Small intestine (tissue), 7 donors: ENCODE measurements around the gene MILR1. TPM values are rescaled to one million over a fixed set of nuclear protein-coding genes. Genes with fewer than 3 reads are reported as not detected.

Experiments used
- DNase-seq, 2 donors: peaks; one replicate each; pipeline versions ENCODE4 v3.0.0 to v3.0.0-alpha.2; 2013
- FAIRE-seq: peaks from 2 replicates; lab custom pipeline; 2012; peaks lifted over from hg19 to GRCh38; lab: Jason Lieb, UNC
- H3K27ac ChIP-seq, 3 donors: one replicate each; pipeline ENCODE4 v1.5.1; 2013; ENCODE audit warnings: low read length in 2 of 3, mild to moderate bottlenecking in 2 of 3, control low read depth in 1 of 3, inconsistent platforms in 1 of 3, low read depth in 1 of 3, moderate library complexity in 1 of 3
- H3K27me3 ChIP-seq, 3 donors: one replicate each; pipeline ENCODE4 v1.6.1; 2013; ENCODE audit warnings: low read length in 3 of 3, inconsistent platforms in 1 of 3; ENCODE audit not compliant: control insufficient read depth in 3 of 3, insufficient read depth in 3 of 3
- H3K36me3 ChIP-seq, 3 donors: one replicate each; pipeline ENCODE4 v1.6.1; 2013; ENCODE audit warnings: low read length in 3 of 3, inconsistent platforms in 1 of 3, low read depth in 1 of 3, mild to moderate bottlenecking in 1 of 3, moderate library complexity in 1 of 3; ENCODE audit not compliant: control insufficient read depth in 3 of 3, insufficient read depth in 2 of 3
- H3K4me1 ChIP-seq, 3 donors: one replicate each; pipeline ENCODE4 v1.6.1; 2013; ENCODE audit warnings: low read length in 2 of 3, inconsistent platforms in 1 of 3, low read depth in 1 of 3, mild to moderate bottlenecking in 1 of 3, moderate library complexity in 1 of 3; ENCODE audit not compliant: control insufficient read depth in 3 of 3, insufficient read depth in 2 of 3
- H3K4me3 ChIP-seq, 3 donors: one replicate each; pipeline ENCODE4 v1.5.1; 2013; ENCODE audit warnings: low read length in 3 of 3, control low read depth in 1 of 3, inconsistent platforms in 1 of 3, low read depth in 1 of 3, mild to moderate bottlenecking in 1 of 3, moderate library complexity in 1 of 3
- H3K9me3 ChIP-seq, 2 donors: one replicate each; pipeline ENCODE4 v1.6.1; 2013; ENCODE audit warnings: low read depth in 1 of 2, low read length in 1 of 2; ENCODE audit not compliant: control insufficient read depth in 2 of 2, insufficient read depth in 1 of 2
- WGBS, 3 donors: extraction: QIAGEN DNeasy Blood & Tissue Kit; methylation state at CpG; one replicate each; pipeline ENCODE4 v1.1.7; 2013; 5-methylcytosine and 5-hydroxymethylcytosine counted together
- polyA plus RNA-seq, 4 donors: library from polyadenylated mRNA; stranded (reverse) in 3 of 4; unstranded in 1 of 4; fragments of 200-250 nt in 3 of 4; fragments of 120-200 nt in 1 of 4; gene quantifications; one replicate each; pipeline versions ENCODE4 v1.2.1 to v1.2.3, GENCODE V29; 2013
- donor health status: healthy with polysubstance abuse.
- donor health status: control.
- donor health status: control.
- donor health status: Bipolar disorder and iron deficiency.
- donor health status: healthy.

The MILR1 gene
- polyA plus RNA-seq, 4 donors = 2.0 to 5.4 (median 4.2) TPM

- Histone ChIP-seq H3K4me1 (peaks cover 0 to 15% (median 11%) of the 10 kb centered on the region in 3 donors), H3K36me3 (peaks cover 17 to 41% (median 23%) of the 10 kb centered on the region in 3 donors), H3K9me3 (no peaks in the 10 kb centered on the region), H3K4me3 (peak overlapping the region; percentile 67 to 97 (median 79)), H3K27ac (peak overlapping the region; percentile 98 to 100 (median 99)), H3K27me3 (no peaks in the 10 kb centered on the region)
- 1% methylated on average over 13 of the region's 13 CpGs for WGBS, 3 donors
- DNase-seq = peak in 1 of 2 donors; percentile 39
- FAIRE-seq = no peak
Observed at GRCh38 chr17:64504769-64505339, 55.9 kb downstream of the MILR1 start.

GRCh38 chr17:64505340-64506200 is 56.7 kb downstream of the MILR1 start:
- H3K9me3 ChIP-seq = no peaks in the 10 kb centered on the region
- H3K4me3 ChIP-seq = peak overlapping the region; percentile 67 to 97 (median 79)
- H3K36me3 ChIP-seq = peaks cover 17 to 37% (median 22%) of the 10 kb centered on the region in 3 donors
- H3K27ac ChIP-seq = peak overlapping the region; percentile 98 to 100 (median 99)
- WGBS, 3 donors = 0 to 1% (median 0%) methylated on average over 71 to 76 of the region's 76 CpGs
- H3K4me1 ChIP-seq = peaks cover 0 to 15% (median 11%) of the 10 kb centered on the region in 3 donors
- DNase-seq (peak; percentile 91 to 96), FAIRE-seq (no peak)
- H3K27me3 ChIP-seq = no peaks in the 10 kb centered on the region

GRCh38 chr17:64506201-64506575 is 57.3 kb downstream of the MILR1 start, which contains the start of gene DDX5:
Gene DDX5, minus strand, starts transcription at chr17:64506289. Its CDS starts 170 bp downstream, at chr17:64506119.
- Histone ChIP-seq H3K9me3 (no peaks in the 10 kb centered on the region), H3K27me3 (no peaks in the 10 kb centered on the region), H3K36me3 (peaks cover 19 to 31% (median 19%) of the 10 kb centered on the region in 3 donors), H3K4me3 (peak within 1 kb of the TSS; percentile 67 to 97 (median 79)), H3K4me1 (peaks cover 0 to 15% (median 11%) of the 10 kb centered on the region in 3 donors), H3K27ac (peak within 1 kb of the TSS; percentile 98 to 100 (median 99))
- peak in 1 of 2 donors; percentile 99 for DNase-seq
- FAIRE-seq = no peak
- WGBS, 3 donors = 0% methylated on average over 13 to 31 of the region's 31 CpGs

DNA sequence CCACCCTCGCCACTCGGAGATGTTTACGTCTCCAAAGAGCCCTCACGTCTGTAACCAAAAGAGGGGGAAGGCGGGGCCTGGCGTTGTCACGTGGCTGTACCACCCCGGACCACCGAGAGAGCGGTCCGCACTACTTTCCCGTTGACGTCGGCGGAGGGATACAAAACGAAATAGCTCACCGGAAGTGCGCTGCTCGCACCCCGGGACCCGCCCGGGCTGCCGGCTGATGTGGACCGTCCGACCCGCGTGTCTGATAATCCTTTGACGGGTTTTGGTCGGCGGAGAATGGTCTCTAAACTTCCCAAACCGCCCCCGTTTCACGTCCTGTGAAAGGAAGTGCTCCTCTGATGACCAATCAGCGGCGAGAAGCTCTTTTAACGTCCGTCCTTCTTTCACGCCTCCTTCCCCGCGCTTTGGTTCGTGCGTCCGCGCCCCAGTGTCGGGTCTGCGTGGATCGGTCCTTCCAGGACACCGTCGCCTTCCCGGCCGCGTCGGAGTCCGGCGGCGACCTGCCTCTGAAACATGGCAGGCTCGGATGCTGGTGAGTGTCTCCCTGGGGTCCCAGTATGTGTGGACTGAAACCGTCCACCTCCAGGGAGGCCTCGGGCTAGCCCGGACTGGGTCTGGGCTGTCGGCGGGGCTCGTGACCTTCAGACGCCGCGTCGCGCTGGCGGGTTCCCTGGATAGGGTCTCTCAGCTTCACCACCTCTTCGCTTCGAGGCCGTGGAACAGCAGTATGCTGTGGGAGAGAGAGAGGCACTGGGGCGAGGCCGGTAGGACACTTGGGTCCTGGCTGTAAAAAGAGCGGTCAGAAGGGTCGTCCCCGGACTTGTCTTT is 57.9 kb downstream of the MILR1 start, which contains the start of gene CEP95:
Gene CEP95, plus strand, starts transcription at position 402 of the 837 bp plus-strand sequence. Its CDS starts 121 bp downstream, at position 523.
- Histone ChIP-seq H3K36me3 (peaks cover 13 to 27% (median 18%) of the 10 kb centered on the region in 3 donors), H3K9me3 (no peaks in the 10 kb centered on the region), H3K27ac (peak within 1 kb of the TSS; percentile 98 to 100 (median 99)), H3K27me3 (no peaks in the 10 kb centered on the region), H3K4me3 (peak within 1 kb of the TSS; percentile 67 to 97 (median 79)), H3K4me1 (peaks cover 0 to 15% (median 11%) of the 10 kb centered on the region in 3 donors)
- FAIRE-seq = no peak
- peak; percentile 95 to 99 for DNase-seq
- WGBS, 3 donors = 0% methylated on average over 76 to 77 of the region's 77 CpGs

- Histone ChIP-seq H3K27ac (peak overlapping the region; percentile 98 to 100 (median 99)), H3K4me1 (peaks cover 0 to 15% (median 11%) of the 10 kb centered on the region in 3 donors), H3K36me3 (peaks cover 10 to 26% (median 17%) of the 10 kb centered on the region in 3 donors), H3K27me3 (no peaks in the 10 kb centered on the region), H3K9me3 (no peaks in the 10 kb centered on the region), H3K4me3 (peak overlapping the region; percentile 67 to 97 (median 78))
- peak; percentile 68 to 81 for DNase-seq
- no peak for FAIRE-seq
- WGBS, 3 donors = 0 to 1% (median 1%) methylated on average over 13 of the region's 13 CpGs
Observed at GRCh38 chr17:64507413-64507782, 58.5 kb downstream of the MILR1 start.

- no peak overlapping the region for H3K4me3 ChIP-seq
- H3K4me1 ChIP-seq = peaks cover 0 to 11% (median 5%) of the 10 kb centered on the region in 3 donors
- no peaks in the 10 kb centered on the region for H3K27me3 ChIP-seq
- FAIRE-seq = no peak
- 87 to 93% (median 92%) methylated on average over 2 of the region's 2 CpGs for WGBS, 3 donors
- no peaks in the 10 kb centered on the region for H3K9me3 ChIP-seq
- peaks cover 4 to 17% (median 14%) of the 10 kb centered on the region in 3 donors for H3K36me3 ChIP-seq
- DNase-seq = no peak
- H3K27ac ChIP-seq = no peak overlapping the region
Observed at GRCh38 chr17:64508683-64509082, 59.8 kb downstream of the MILR1 start.

DNA sequence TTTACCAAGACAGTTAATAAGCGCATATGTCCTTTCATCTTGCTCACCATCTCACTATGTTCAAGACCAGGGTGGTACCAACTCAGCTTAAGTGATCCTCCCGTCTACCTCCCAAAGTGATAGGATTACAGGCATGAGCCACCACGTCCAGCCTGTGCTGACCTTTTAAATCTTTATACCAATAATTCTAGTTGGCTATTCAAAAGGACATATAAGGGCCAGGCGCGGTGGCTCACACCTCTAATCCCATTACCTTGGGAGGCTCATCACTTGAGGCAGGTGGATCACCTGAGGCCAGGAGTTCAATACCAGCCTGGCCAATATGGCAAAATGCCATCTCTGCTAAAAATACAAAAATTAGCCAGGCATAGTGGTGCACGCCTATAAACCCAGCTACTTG is 60.3 kb downstream of the MILR1 start:
- H3K36me3 ChIP-seq = peaks cover 4 to 14% (median 13%) of the 10 kb centered on the region in 3 donors
- peaks cover 0 to 6% (median 0%) of the 10 kb centered on the region in 3 donors for H3K4me1 ChIP-seq
- 91 to 95% (median 94%) methylated on average over 6 of the region's 6 CpGs for WGBS, 3 donors
- no peak overlapping the region for H3K27ac ChIP-seq
- H3K4me3 ChIP-seq = no peak overlapping the region
- no peaks in the 10 kb centered on the region for H3K27me3 ChIP-seq
- H3K9me3 ChIP-seq = no peaks in the 10 kb centered on the region
- DNase-seq (no peak), FAIRE-seq (no peak)
